ENCODE results near the gene ARHGAP18. TPM values are rescaled to one million over a fixed set of nuclear protein-coding genes. Genes with fewer than 3 reads are reported as not detected.

ARHGAP18 gene
- total and polyA plus RNA-seq, 2 experiments from 2014 or later, result 4.3 to 5.0 TPM

GRCh38 chr6:129644567-129645015, 65.4 kb downstream of the ARHGAP18 start:
- Histone ChIP-seq H3K4me3 (no peak overlapping the region), H3K4me1 (ENCODE audit: insufficient read depth) (peaks cover 33% of the 10 kb centered on the region), H3K27me3 (ENCODE audit: insufficient read depth) (no peaks in the 10 kb centered on the region), H3K79me2 (replicated peaks; ENCODE audit: insufficient read depth) (no peaks in the 10 kb centered on the region), H3K27ac (ENCODE audit: low read depth) (0 out of 2 replicates have a peak overlapping the region, but pooled peaks have one; percentile 35), H2AFZ (no peak overlapping the region), H3F3A (replicated peaks; ENCODE audit: low read depth) (no peaks in the 10 kb centered on the region), H3K4me2 (peak overlapping the region; percentile 42), H3K9me2 (ENCODE audit: insufficient read depth) (no peaks in the 10 kb centered on the region; the same call in 1 of the 2 replicates), H3K36me3 (ENCODE audit: insufficient read depth) (no peaks in the 10 kb centered on the region), H4K20me1 (replicated peaks; ENCODE audit: insufficient read depth) (no peaks in the 10 kb centered on the region)
- H3K27me3 Mint-ChIP-seq (ENCODE audit: insufficient read depth, low read depth, poor library complexity), result no peaks in the 10 kb centered on the region
- ATAC-seq (no peak), DNase-seq (ENCODE audit: low spot score) (no peak)
- peaks cover 26% of the 10 kb centered on the region for H3K4me1 Mint-ChIP-seq
- TF ChIP-seq ETS1 (IDR thresholded peaks at IDR 0.05), result no peak
- TF ChIP-seq CTCF (conservative IDR thresholded peaks at IDR 0.05; ENCODE audit: low read depth in 2 of 2), result no peak
- no peak for TF ChIP-seq NANOG (IDR thresholded peaks at IDR 0.05; ENCODE audit: borderline replicate concordance)
- TF ChIP-seq ZNF331 (CRISPR knock-in tag; IDR thresholded peaks at IDR 0.05; ENCODE audit: low read depth), result no peak
- TF ChIP-seq EZH2 (IDR thresholded peaks at IDR 0.05; ENCODE audit: low read depth, unreplicated experiment), result no peak
- TF ChIP-seq ZNF462 (CRISPR knock-in tag; IDR thresholded peaks at IDR 0.05), result no peak
- no peak for TF ChIP-seq POLR2AphosphoS5 (IDR thresholded peaks at IDR 0.05; ENCODE audit: low read depth)
- TF ChIP-seq EZH2phosphoT487 (IDR thresholded peaks at IDR 0.05; ENCODE audit: unreplicated experiment), result no peak
- TF ChIP-seq REST (IDR thresholded peaks at IDR 0.05; ENCODE audit: unreplicated experiment), result no peak
- no peak for TF ChIP-seq CREB1 (CRISPR knock-in tag; IDR thresholded peaks at IDR 0.05; ENCODE audit: low read depth)
- no peak for TF ChIP-seq STAT1 (IDR thresholded peaks at IDR 0.05; ENCODE audit: unreplicated experiment)
- no peak for TF ChIP-seq JUNB (IDR thresholded peaks at IDR 0.05; ENCODE audit: unreplicated experiment)
- TF ChIP-seq ZNF114 (CRISPR knock-in tag; IDR thresholded peaks at IDR 0.05), result no peak
- no peak overlapping the region for H3K4me3 Mint-ChIP-seq
- H3K27ac Mint-ChIP-seq, result peak overlapping the region; percentile 54
- no peaks in the 10 kb centered on the region for H3K36me3 Mint-ChIP-seq (ENCODE audit: low read depth)
- no peaks in the 10 kb centered on the region for H3K9me3 Mint-ChIP-seq
